ENCODE results near the gene ADAMTS8.
A peak's percentile ranks its signal among the peaks of the same experiment; 100 is the strongest.

ADAMTS8 gene

GRCh38 chr11:130405428-130405827, 23.0 kb downstream of the ADAMTS8 start:
- no peak for DNase-seq (ENCODE audit: low read depth)
- no peak overlapping the region for H3K4me3 ChIP-seq (ENCODE audit: low read depth, low read length)

GRCh38 chr11:130404727-130405126, 23.7 kb downstream of the ADAMTS8 start:
- H3K4me3 ChIP-seq (ENCODE audit: low read depth, low read length) = no peak overlapping the region
- no peak for DNase-seq (ENCODE audit: low read depth)

GRCh38 chr11:130403967-130404366, 24.4 kb downstream of the ADAMTS8 start:
- no peak for DNase-seq (ENCODE audit: low read depth)
- H3K4me3 ChIP-seq (ENCODE audit: low read depth, low read length) = no peak overlapping the region

- DNase-seq (ENCODE audit: low read depth) = peak; percentile 84
- H3K4me3 ChIP-seq (ENCODE audit: low read depth, low read length) = no peak overlapping the region
These were observed 25.1 kb downstream of the ADAMTS8 start for GRCh38 chr11:130403271-130403804.

GRCh38 chr11:130402570-130402969, 25.8 kb downstream of the ADAMTS8 start:
- no peak for DNase-seq (ENCODE audit: low read depth)
- H3K4me3 ChIP-seq (ENCODE audit: low read depth, low read length) = no peak overlapping the region

GRCh38 chr11:130400781-130401483, 27.5 kb downstream of the ADAMTS8 start:
- no peak overlapping the region for H3K4me3 ChIP-seq (ENCODE audit: low read depth, low read length)
- peak; percentile 68 for DNase-seq (ENCODE audit: low read depth)

- no peak overlapping the region for H3K4me3 ChIP-seq (ENCODE audit: low read depth, low read length)
- no peak for DNase-seq (ENCODE audit: low read depth)
These were observed 29.2 kb downstream of the ADAMTS8 start for GRCh38 chr11:130399196-130399595.

- no peak for DNase-seq (ENCODE audit: low read depth)
- no peak overlapping the region for H3K4me3 ChIP-seq (ENCODE audit: low read depth, low read length)
These were observed 30.6 kb downstream of the ADAMTS8 start for GRCh38 chr11:130397780-130398179.

- H3K4me3 ChIP-seq (ENCODE audit: low read depth, low read length) = no peak overlapping the region
- DNase-seq (ENCODE audit: low read depth) = no peak
These were observed 31.4 kb downstream of the ADAMTS8 start for GRCh38 chr11:130396965-130397364.

- no peak overlapping the region for H3K4me3 ChIP-seq (ENCODE audit: low read depth, low read length)
- no peak for DNase-seq (ENCODE audit: low read depth)
These were observed 33.8 kb downstream of the ADAMTS8 start for GRCh38 chr11:130394615-130395014.

- no peak overlapping the region for H3K4me3 ChIP-seq (ENCODE audit: low read depth, low read length)
- DNase-seq (ENCODE audit: low read depth) = no peak
These were observed 36.7 kb downstream of the ADAMTS8 start for GRCh38 chr11:130391711-130392110.

- peak; percentile 31 for DNase-seq (ENCODE audit: low read depth)
- H3K4me3 ChIP-seq (ENCODE audit: low read depth, low read length) = no peak overlapping the region
These were observed 38.2 kb downstream of the ADAMTS8 start for GRCh38 chr11:130390071-130390758.

GRCh38 chr11:130389335-130389935, 39.0 kb downstream of the ADAMTS8 start:
- H3K4me3 ChIP-seq (ENCODE audit: low read depth, low read length) = no peak overlapping the region
- DNase-seq (ENCODE audit: low read depth) = no peak

GRCh38 chr11:130388607-130389205, 39.7 kb downstream of the ADAMTS8 start:
- H3K4me3 ChIP-seq (ENCODE audit: low read depth, low read length) = no peak overlapping the region

GRCh38 chr11:130386056-130386455, 42.4 kb downstream of the ADAMTS8 start:
- no peak overlapping the region for H3K4me3 ChIP-seq (ENCODE audit: low read depth, low read length)
- DNase-seq (ENCODE audit: low read depth) = no peak

More at GRCh38 chr11:130388607-130389205, 39.7 kb downstream of the ADAMTS8 start:
- no peak for DNase-seq (ENCODE audit: low read depth)

GRCh38 chr11:130383344-130384211, 44.8 kb downstream of the ADAMTS8 start:
- H3K4me3 ChIP-seq (ENCODE audit: low read depth, low read length) = no peak overlapping the region
- peak; percentile 98 for DNase-seq (ENCODE audit: low read depth)

- no peak overlapping the region for H3K4me3 ChIP-seq (ENCODE audit: low read depth, low read length)
- DNase-seq (ENCODE audit: low read depth) = no peak
These were observed 47.1 kb downstream of the ADAMTS8 start for GRCh38 chr11:130381317-130381716.

GRCh38 chr11:130380778-130381177, 47.6 kb downstream of the ADAMTS8 start:
- DNase-seq (ENCODE audit: low read depth) = no peak
- no peak overlapping the region for H3K4me3 ChIP-seq (ENCODE audit: low read depth, low read length)

- DNase-seq (ENCODE audit: low read depth) = no peak
These were observed 49.1 kb downstream of the ADAMTS8 start for GRCh38 chr11:130379276-130379675.

More at GRCh38 chr11:130379276-130379675, 49.1 kb downstream of the ADAMTS8 start:
- no peak overlapping the region for H3K4me3 ChIP-seq (ENCODE audit: low read depth, low read length)
